Stimulated activated naive CD4-positive, alpha-beta T cell (primary cell): ENCODE results near the gene SLC1A2.
A peak's percentile ranks its signal among the peaks of the same experiment; 100 is the strongest.

Source experiments
- DNase-seq, 6 experiments: peaks; one replicate each; lab custom pipeline; 2025; lab: John Stamatoyannopoulos, UW

The SLC1A2 gene

GRCh38 chr11:35376118-35376510, 43.2 kb downstream of the SLC1A2 start:
- no peak for DNase-seq

DNA sequence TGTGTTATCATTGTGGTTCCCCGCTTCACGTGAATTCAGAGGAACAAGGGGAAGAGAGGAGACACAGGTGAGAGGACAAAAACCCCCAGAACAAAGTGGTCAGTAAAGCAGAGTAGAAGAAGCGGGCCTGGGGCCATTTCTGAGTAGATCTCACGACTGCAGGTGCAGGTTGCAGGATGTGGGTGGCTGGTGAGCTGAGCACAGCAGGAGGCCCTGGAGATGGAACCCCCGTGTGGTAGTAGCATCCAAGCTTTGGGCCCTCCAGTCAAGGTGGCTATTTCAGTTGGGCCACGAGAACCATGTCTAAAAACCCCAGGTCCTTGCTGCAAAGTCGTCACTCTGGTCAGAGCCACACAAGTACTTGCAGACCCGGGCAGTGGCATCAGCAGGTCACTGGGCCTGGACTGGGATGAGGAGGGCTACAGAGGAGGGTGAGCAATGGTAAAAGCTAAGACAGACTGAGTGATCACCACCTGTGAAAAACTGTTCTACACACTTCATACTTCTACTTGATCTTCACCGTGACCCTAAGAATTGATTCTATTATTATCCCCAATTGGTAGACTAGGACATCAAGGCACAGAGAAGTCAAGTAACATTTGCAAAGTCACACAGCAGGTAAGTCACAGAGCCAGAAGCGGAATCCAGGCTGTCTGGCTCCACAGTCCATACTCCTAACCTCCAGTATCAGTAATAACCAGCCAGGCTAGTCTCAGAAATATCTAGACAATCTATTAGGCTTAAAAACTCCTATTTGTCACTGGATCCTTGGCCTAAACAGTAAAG, 43.8 kb downstream of the SLC1A2 start:
- DNase-seq, result no peak

GRCh38 chr11:35373284-35373933, 45.9 kb downstream of the SLC1A2 start:
- peak in 1 of 6 experiments; percentile 2 for DNase-seq

- DNase-seq, result no peak
These were observed 46.6 kb downstream of the SLC1A2 start for GRCh38 chr11:35372565-35373283.

- DNase-seq, result no peak
These were observed 51.9 kb downstream of the SLC1A2 start for GRCh38 chr11:35367491-35367890.

GRCh38 chr11:35366798-35367197, 52.6 kb downstream of the SLC1A2 start:
- no peak for DNase-seq

DNA sequence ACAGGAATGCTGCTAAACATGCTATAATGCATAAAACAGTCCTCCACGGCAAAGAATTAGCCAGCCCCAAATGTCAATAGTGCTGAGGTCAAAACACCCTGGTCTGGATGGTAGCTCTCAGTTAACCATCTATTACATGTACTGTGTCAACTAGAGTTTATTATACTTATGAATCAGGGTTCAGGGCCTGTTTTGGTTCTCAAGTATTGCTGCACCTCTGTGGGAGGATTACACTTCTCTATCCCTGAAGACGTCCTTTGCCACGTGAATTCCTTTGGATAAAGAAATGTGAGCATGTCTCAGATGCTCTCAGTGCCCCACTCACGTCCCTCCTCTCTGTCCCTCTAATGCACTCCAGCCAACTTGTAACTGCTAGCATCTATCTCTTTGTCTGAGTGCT, 53.4 kb downstream of the SLC1A2 start:
- DNase-seq, result no peak

GRCh38 chr11:35365395-35365794, 54.0 kb downstream of the SLC1A2 start:
- no peak for DNase-seq

DNA sequence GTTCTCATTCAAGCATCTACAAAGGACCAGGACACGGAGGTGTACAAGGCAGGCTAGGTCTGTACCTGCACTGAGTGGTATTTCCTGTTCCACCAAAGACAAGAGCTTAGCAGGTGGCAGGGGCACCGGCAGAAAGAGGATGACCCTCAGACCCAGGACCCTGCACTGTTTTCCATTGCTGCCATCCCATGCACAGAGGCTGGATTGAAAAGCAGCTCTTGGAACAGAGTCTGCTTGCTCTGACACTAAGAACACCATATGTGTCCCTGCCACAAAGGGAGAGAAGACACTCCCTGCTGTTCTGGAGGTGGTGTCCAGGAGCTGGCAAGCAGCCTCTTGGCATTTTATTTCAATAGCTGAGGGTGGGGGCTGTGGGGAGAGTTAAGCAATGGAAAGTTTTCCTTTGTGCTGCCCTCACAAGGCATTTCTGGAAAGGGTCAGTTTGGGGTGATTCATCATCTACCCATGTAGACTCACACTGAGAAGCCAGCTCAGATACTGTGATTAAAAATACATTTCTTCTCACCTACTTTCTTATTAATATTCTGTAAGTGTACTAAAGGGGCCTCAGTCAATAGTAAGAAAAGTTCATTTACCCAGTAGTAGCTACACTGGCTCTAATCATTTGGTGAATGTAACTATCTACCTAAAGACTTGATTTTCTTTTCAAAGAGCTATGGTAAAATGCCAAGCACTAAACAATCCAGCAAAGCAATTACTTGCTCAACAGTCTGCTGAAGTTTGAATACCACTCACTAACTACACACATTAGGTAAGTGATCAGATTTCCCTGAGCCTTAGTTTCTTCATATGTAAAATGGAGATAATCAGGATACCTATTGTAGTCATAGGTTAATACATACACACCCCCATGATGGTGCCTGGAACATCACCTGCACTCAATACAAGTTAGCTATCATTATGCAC, 55.2 kb downstream of the SLC1A2 start:
- DNase-seq, result no peak

DNA sequence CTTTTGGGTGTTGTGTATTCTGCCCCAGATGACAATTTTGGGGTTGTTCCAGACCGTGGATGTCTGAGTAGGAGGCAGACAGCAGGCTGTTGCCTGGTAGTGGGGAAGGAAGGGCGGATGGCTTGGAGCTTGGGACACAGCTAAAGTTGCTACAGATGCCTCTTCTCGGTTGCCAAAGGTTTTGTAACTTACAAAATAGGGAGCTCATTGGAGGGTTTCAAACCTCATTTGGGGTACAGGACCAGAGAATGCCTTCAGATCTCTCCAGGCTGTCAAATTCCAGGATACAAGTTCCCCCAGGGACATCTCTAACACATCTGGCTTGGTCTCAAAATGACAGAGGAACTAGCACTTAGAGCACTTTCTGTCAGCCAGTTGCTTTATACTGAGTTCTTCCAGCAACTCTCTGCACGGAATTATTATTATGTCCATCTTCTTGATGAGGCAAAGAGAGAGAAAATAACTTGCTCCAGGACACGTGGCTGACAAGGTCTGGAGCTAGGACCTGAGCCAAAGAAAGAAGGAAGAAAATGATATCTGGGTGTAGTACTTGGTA, 56.0 kb downstream of the SLC1A2 start:
- DNase-seq, result no peak

DNA sequence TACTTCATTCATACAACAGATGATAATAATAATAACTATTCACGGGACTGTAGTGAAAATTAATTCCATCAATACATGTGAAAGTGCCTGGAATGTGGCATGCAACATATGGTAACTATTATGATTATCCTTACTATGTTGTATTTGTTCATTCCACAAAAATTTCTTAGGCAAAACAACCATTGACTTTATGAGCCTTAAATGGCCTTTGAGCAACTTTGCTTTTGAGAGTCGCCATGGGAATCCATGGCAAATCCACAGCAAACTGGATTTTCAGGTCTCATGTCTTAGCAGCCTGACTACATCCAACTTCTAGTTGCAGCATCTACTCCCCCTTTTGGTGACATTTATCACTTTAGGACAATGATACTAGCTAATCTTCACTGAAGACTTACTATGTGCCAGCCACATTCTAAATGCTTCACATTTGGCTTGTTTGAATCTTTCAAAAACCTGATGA, 56.8 kb downstream of the SLC1A2 start:
- peak in 1 of 6 experiments; percentile 7 for DNase-seq

GRCh38 chr11:35360055-35360530, 59.3 kb downstream of the SLC1A2 start:
- DNase-seq, result no peak

GRCh38 chr11:35359321-35360054, 59.9 kb downstream of the SLC1A2 start:
- DNase-seq, result no peak

- no peak for DNase-seq
These were observed 61.0 kb downstream of the SLC1A2 start for GRCh38 chr11:35358391-35358790.

DNA sequence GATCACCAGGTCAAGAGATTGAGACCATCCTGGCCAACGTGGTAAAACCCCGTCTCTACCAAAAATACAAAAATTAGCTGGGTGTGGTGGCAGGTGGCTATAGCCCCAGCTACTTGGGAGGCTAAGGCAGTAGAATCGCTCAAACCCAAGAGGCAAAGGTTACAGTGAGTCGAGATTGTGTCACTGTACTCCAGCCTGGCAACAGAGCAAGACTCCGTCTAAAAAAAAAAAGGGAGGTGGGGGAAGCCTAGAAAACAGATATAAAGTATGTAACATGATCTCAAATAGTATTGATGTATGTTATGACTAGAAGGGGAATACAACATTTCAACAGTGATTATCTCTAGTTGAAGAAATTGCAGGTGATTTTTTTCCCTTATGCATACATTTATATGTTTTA, 61.4 kb downstream of the SLC1A2 start:
- DNase-seq, result no peak

DNA sequence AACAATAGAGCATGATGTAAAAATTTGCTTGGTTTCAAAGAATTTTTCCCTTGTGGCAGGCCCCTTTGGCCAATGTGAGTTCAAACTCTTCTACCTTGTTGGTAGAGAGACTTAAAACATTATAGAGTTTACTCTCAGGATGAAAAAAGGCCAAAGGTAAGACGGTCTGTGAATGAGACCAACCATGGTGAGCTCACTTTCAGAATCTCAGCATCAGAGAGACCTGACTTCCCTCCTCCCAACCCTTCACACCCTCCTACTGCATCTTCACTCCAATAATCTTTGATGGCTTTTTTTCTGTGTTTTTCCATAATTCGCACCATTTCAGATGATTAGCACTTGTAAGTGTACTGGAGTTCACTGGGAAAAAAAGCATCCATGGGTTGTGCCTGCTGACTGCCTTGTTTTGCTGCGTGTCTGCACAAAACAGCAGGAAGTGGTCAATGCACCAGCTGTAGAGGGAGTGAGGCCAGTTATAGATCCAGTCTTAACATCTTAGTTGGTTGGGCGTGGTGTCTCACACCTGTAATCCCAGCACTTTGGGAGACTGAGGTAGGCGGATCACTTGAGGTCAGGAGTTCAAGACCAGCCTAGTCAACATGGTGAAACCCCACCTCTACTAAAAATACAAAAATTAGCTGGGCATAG, 64.1 kb downstream of the SLC1A2 start:
- DNase-seq, result no peak

- DNase-seq, result no peak
These were observed 64.7 kb downstream of the SLC1A2 start for GRCh38 chr11:35354644-35355043.

DNA sequence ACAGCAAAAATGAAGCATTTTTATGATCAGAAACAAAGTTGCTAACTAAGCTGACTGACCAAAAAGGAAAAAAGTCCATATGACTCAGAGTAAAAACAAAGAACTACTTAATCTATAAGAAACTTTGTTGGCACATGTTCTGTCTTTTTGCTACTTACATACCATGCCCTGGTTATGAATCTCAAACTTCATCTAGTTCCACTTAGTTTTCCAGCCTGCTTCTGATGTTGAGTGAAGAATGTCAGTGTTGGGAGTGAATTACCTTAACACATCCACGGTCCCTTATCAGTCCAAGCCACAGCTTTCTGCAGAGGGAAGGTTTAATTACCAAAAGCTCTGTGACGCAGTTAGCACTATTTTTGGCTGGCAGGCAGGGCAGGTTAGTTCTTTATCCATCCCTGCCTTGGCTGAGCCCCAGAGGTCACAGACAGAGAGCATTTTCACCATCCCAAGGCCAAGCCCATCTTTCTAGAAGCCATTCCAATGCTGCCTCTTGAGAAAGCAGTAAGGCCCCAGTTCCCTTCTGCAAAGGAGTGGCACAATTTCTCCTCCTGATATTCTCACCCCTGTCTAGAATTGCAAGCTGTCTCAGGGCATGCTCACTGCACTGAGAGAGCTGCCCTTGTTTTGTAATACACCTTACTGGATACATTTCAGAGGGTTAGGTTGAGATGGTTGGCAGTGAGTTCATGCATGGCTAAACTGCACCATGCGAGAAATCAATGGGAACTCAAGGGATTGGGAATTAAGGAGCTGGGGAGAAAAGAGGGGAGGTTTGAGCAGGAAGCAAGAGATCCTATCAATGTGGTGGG, 67.1 kb downstream of the SLC1A2 start:
- DNase-seq, result no peak

- DNase-seq, result no peak
These were observed 69.5 kb downstream of the SLC1A2 start for GRCh38 chr11:35349897-35350296.
